Activated naive CD8-positive, alpha-beta T cell treated with anti-CD3 and anti-CD28 coated beads, Interleukin-2, amount 50 U/mL, for 16 hours (primary cell): Measurements from ENCODE around the gene FUT8.

ENCODE experiments used
- DNase-seq: peaks from one replicate; pipeline ENCODE4 v3.0.0-alpha.2; 2020; ENCODE audit warnings: low read depth, low spot score

FUT8 gene

DNA sequence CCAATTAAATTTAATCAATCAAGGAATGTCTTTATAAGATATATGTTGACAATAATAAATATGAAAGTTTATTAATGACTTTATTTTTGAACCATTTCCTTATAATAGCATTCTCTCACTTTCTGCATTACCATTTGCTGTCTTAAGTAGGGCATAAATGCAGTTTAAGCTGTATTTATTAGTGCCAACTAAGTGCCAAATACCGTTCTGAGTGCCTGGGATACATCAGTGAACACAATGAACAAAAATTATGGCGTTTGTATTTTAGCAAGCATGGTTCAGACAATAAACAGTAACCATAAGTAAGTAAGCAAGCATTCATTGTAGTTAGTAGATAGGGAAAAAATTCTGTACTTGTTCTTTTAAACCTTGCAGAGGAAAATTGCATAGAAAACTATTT is 145.8 kb downstream of the FUT8 start:
- no peak for DNase-seq

DNA sequence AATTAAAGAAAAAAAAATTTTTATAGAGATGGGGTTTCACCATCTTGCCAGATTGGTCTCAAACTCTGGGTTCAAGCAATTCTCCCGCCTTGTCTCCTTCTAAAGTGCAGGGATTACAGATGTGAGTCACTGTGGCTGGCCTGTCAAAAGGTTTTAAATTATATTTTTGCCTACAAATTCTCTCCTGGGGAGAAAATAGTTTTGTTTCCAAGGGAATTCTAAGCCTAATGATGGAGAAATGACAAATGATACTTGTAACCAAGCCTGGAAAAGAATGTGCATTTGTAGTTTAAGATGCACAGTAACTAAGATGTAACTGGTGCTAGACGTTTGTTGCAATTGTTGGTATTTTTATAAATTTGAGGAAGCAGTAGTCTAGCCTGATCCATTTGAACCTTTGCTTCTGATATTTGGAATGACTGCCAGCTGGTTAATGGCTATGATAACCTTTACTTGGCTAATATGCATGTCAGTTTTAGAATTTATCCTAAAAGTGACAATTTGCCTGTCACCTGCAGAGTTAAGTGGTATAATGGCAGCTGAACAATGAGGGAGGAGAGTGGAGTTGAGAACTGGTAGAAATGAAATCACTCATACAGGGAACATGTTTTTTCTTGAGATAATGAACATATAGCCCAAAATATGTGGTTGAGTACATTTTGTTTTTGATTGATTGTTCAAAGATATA is 148.0 kb downstream of the FUT8 start:
- no peak for DNase-seq

DNA sequence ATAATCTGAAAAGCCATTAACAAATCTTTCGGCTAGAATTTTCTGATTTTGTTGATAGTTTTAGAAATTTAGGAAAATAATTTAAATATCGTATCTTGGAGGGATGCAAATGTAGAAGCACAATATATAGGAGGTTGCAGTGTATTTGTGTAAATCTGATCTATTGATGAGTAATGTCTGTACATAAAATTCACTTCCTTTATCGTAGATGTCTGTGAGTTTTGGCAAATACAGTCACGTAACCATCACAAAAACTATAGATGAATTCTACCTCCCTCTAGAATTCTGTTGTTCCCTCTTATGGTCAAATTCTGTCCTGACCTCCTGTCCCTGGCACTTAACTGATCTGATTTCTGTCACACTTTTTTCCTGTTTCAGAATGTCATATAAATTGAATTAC is 151.8 kb downstream of the FUT8 start:
- no peak for DNase-seq

DNA sequence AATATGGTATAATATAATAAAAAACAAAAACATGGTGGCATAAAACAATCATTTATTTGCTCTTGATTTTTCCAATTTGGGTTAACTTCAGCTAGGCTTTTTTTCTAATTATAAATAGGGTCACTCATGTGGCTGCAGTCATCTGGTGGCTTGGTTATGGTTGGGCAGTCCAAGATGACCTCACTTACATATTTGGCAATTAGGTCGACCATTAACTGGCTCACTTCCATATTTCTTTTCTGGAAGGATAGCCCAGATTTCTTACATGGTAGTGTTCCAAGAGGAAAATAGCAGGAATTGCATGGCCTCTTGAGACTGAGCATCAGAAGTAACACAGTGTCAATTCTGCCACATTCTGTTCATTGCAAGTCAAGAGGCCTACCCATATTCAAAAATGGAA is 153.4 kb downstream of the FUT8 start:
- no peak for DNase-seq

DNA sequence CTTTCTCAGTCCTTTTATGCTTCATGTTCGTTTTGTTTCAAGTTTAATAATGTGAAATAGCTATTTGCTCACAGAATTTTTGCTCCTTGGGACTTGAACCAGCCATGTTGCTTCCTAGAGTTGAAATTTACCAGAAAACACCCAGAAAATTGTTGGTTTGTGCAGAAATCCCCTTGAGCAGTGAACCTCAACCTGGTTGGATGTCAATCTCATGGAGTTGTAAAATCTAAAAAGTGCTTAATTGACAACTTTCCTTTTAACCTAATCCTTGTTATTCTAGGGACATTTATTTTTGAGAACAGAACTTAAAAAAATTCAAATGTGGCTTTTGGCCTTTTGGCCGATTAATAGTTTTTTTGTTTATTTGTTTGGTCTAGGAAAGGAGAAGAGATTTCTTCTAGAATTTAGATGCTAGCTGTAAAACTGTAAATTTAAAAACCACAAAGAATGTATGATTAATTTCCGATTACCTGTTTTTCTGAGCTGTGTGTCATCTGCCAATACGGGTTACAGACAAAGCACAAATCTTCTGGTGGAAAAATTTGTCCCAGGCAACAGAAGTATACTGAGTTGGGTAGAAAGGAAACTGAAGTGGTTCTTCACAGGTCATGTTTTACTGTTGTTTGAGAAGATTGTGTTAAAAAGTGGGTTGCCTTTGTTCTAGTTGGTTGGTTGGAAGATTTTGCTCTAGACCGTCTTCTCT is 154.4 kb downstream of the FUT8 start:
- no peak for DNase-seq

DNA sequence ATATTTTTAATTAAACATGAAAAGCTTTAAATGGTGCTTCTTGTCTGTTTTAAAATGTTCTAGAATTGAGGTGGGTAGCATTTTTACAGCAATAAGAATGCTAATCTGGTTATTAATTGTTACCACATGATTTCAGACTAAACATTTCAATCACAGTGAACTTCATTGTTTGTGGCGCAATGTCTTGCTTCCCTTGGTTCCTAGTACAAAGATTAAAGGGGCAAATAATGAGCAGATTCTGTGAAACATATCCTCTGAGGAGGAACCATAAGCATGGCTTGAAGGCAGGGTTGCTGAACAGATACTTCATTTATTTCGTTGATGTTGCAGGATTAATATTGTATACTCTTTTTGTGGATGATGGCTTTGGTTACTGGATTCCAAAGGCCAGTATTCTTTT is 162.1 kb downstream of the FUT8 start:
- DNase-seq = no peak

DNA sequence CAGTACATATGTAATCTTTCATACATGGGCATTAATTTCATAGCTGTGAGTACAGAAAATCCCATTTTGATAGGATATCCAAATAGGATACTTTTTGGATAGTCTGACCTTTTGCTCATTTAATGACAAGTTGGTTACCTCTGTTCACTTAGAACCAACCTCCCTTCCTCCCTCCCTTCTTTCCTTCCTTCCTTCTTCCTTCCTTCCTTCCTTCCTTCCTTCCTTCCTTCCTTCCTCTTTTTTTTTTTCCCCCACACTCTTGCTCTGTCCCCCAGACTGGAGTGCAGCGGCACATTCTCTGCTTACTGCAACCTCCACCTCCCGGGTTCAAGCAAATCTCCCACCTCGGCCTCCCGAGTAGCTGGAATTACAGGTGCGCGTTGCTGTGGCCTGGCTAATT is 162.9 kb downstream of the FUT8 start:
- DNase-seq = no peak

DNA sequence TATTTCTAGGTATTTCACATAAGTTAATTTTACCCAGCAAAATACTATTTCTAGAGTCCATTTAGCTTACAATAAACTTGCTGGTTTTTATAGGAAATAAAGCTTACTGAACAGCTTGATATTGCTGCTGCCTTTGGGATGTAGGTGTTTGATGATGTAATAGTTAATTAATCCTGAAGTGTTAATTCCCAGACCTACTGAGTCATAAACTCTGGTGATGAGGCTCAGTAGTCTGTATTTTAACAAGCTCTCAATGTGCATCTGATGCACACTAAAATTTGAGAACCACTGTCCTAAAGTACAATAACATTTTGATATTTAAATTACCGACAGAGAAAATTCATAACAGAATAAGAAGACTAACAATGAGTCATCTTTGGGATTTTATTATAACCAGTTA is 168.4 kb downstream of the FUT8 start:
- no peak for DNase-seq

DNA sequence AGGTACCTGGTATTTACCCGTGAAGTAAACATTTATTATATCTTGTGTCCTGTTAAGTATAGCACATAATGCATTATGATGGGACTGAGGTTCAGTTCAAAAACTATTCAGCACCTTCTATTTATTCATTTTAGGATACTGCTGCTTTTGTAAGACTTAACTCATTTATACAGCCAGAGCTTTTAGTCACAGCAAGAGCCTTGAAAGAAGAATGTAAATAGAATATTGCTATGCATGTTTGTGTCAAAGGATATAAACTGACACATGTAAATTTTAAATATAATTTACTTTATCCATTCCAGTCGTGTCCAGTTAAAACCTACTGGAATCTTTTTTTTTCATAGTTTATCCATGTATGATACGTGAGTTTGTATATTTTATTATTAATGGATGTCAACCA is 168.8 kb downstream of the FUT8 start:
- no peak for DNase-seq

DNA sequence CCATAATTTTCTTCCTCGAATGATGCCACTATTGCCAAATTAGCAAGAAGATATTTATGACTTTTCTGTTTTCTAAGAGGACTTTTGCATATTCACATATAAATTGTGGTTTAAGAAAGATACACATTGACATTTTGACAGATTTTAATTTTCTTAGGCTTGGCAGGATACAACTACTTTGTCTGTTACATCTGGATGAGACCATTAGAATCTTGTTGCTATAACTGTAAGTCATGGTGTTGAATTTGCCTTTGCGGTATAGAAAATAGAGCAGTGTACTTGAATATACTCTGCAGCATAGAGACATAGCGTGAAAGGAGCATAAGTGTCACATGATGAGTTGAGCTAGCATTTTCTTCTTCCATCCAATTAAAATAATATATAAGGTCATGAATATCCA is 169.3 kb downstream of the FUT8 start:
- DNase-seq = no peak

DNA sequence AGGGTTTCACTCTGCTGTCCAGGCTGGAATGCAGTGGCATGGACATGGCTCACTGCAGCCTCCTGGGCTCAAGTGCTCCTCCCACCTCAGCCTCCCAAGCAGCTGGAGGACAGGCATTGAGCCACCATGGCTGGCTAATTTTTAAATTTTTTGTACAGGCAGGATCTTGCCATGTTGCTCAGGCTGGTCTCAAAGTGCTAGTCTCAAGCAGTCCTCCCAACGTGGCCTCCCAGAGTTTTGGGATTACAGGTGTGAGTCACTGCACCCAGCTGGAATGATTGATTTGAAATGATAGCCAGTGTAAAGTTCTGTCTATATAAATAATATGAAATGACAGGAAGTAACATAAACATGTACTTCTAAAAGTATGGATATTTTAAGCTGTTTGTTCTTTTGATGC is 172.7 kb downstream of the FUT8 start:
- DNase-seq = no peak

DNA sequence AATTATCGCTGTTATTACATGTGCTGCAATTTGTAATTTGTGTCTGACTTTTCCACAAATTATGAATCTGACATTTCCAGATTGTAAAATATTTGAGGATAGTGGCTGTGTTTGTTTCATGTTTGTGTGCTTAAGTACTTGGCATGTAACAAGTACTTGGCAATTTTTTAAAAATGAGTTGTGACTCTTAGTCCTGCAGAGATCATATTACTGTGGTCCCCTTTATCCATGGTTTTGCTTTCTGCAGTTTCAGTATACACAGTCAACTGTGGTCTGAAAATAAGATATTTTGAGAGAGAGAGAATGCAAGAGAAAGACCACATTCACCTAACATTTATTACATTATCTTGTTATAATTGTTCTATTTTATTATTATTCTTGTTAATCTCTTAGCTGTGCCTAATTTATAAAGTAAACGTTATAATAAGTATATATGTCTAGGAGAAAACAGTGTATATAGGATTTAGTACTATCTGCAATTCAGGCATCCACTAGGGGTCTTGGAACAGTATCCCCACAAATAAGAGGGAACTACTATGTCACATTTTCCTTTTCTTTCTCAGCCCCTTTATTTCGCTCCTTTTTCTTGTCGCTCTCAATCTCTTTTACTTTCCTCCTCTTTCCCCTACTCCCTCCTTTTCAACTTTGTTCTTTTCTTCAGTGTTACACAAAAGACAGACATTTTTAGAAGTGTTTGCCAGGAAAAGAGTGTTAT is 176.1 kb downstream of the FUT8 start:
- no peak for DNase-seq

DNA sequence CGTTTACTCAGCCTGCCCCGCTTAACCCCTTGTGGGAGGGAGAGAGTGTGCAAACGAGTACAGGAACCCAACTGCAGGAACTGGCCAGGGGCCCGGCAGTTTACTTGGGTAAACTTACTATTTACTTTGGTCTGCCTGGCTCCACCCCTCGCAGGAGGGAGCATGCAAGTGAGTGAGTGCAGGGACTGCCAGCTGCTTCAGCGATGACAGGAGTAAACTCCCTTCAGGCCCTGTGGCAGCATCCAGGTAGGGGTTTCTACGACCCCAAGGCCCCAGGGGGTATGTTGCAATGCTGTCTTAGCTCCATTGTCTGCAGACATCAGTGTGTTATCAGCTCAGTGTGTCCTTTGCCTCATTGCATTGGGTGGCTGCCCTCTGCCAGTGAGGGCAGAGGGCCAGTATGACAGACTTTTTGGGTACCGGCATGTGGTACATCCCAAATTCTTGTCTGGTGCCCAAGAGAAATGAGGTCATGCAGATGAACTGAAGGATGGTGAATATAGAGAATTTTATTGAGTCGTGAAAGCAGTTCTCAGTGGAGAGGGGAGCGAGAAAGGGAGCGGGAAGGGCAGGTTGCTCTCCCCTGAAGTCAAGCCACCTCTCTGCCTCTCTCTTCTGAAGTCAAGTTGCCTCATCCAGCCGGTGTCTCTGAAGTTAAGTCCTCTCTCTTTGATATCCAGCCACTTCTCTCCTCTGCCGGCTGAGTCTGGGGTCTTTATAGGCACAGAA is 181.8 kb downstream of the FUT8 start:
- DNase-seq = no peak

DNA sequence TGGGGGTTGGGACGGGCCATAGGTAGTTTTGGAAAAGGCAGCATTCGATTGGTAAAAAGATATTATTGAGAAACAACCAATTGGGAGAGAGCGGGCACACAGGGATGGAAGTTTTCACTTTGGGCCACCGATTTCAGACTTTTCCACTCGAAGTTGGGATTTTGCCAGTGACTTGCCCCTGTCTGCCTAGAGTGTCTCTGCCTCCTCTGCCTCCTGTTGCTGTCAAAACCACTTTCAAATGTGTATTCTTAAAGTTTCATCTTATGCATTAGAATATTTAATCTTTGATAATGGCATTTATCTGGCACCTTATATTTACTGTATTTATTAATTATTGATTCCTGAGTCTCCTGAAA is 182.3 kb downstream of the FUT8 start:
- DNase-seq = no peak

DNA sequence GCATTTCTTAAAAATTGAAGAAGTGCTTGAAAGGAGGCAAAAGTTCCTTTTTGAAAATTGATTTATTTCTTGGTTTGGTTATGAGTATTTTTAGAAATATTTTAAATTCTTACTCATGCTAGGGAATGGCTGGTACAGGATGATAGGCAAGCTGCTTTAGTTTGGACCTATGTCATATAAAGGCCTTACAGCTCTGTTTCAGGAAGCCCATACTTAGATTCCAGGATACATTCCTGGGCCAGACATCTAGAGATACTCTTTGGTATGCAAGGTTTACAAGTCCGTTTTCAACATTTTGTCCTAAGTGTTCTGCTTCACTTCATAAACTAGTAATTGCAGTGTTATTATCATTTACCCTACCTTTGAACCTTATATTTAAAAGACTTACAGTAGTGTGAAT is 186.8 kb downstream of the FUT8 start:
- no peak for DNase-seq

DNA sequence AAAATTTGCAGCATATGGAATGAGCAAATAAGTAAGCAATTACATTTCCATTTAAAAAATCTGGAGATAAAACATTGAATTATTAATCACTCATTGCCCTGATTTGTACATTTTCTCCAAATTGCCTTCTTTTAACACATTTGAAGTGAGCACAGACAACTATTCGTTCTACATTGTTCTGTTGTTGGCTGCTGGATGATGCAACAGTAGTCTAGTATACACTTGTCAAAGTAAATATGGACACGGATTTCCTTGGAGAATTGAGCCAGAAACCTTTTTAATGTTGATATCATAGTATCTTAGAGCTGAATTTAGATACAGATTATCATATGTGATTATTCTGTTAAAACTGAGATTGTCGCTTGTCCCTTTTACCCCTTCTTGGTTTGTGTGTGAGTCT is 188.2 kb downstream of the FUT8 start:
- DNase-seq = no peak

DNA sequence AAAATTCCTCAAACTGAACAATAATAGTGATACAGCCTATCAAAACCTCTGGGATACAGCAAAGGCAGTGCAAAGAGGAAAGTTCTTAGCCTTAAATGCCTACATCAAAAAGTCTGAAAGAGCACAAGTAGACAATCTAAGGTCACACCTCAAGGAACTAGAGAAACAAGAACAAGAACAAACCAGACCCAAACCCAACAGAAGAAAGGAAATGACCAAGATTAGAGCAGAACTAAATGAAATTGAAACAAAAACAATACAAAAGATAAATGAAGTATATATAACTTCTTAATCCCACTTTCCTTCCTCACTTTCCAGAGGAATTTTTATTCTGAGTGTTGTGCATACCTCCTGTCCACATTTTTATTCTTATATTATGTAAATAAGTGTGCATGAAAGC is 192.0 kb downstream of the FUT8 start:
- no peak for DNase-seq

DNA sequence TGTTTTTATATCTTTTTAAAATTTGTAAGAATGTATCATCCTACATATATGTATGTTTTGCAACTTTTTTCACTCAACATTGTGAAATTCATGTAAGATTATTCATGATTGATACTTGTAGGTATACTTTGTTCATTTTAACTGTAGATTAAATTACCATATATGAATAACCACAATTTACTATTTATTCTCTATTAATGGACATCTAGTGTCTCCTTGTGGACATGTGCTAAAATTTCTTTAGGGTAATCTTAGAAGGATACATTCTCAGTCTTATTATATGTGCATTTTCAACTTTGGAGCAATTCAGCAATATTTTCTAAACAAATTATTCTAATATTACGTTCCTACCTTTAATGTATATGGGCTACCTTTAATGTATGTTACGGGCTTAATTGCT is 192.4 kb downstream of the FUT8 start:
- no peak for DNase-seq

DNA sequence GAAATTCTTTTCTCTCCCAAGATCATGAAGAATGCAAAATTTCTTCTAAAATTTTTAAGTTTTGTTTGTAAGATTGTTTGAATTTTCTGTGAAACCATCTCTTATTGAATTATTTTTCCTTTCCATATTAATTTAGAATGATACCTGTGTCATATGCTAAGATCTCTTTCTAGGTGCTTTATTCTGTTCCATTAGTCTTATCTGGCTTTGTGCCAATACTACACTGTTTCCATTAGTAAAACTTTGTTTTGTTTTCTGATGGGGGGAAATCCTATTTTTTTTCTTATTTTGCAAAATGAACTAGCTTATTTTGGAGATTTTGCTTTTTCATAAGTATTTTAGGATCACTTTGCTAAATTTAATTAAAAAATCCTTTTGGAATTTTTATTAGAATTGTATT is 193.9 kb downstream of the FUT8 start:
- no peak for DNase-seq

DNA sequence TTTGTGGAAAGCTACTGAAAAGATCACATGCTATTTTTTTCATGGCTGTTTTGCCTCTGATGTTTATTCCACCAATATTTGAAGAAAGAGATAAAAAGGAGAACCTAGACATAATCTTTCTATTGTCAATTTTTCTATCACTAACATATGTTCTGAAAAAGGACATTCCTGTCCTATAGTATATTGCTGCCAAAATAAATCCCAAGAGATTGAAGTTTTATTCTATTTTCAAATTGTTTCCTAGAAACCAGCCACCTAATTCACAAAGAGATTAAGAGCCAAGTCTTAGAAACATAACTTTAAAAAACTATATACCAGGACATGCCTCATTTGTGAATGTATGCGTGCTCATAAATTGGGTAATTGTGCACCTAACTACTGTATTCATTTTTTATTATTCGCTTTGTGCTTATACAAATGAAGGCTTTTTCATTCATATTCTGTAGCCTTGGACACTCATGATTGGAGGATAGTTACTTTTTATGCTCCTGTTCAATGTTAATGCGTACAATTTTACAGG is 200.7 kb downstream of the FUT8 start:
- DNase-seq = no peak

DNA sequence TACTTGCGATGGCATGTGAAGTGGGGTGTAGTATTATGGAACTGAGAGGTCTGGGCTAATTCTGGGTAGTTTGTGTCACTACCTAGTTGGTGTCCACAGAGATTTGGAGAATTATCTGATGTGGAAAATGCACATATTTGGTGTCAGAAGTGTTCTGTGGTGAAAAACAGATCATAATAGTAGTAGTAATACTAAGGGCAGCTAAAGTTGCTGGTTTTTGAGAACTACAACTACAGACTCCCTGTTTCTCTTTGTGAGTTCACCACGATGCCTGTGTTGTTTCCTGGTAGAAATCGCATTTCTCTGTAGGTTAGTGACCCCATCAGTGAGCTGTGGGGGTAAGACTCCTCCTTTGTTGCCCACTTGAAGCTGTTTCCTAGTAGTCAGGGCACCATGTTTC is 206.5 kb downstream of the FUT8 start:
- no peak for DNase-seq

DNA sequence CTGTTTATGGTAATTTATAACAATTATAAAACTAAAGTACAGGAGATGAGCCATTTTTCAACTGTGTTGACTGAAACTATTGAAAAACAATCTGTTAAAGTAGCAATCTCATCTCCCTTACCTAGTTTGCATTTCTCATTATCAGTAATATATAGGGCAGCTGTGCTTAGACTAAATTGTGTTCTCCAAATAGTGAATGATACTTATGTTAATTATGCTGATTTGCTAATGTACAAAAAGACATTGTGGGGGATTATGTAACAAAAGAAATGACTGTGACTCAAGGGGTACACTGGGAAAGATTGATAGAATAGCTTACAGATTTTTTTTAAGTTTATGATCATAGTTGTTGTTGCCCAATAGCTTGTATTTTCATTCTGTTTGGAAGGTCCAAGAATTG is 207.7 kb downstream of the FUT8 start:
- DNase-seq = no peak
